ENCODE data around the gene ANKRD10.
"Not testable (repeated sequence)": the region's sequence is repeated elsewhere in the genome, so short reads cannot be mapped to it uniquely, and the experiment has no call there.

The ANKRD10 gene

GRCh38 chr13:110869231-110869804 is 45.6 kb downstream of the ANKRD10 start:
- no peak for DNase-seq (ENCODE audit: low read depth in 2 of 2, low spot score in 1 of 2)

GRCh38 chr13:110868720-110869119 is 46.1 kb downstream of the ANKRD10 start:
- DNase-seq (ENCODE audit: low read depth in 2 of 2, low spot score in 1 of 2) = no peak

- DNase-seq (ENCODE audit: low read depth in 2 of 2, low spot score in 1 of 2) = no peak
Observed at GRCh38 chr13:110867380-110867779, 47.5 kb downstream of the ANKRD10 start.

GRCh38 chr13:110866491-110867170 is 48.2 kb downstream of the ANKRD10 start:
- no peak for DNase-seq (ENCODE audit: low read depth in 2 of 2, low spot score in 1 of 2)

GRCh38 chr13:110863685-110864084 is 51.2 kb downstream of the ANKRD10 start:
- no peak for DNase-seq (ENCODE audit: low read depth in 2 of 2, low spot score in 1 of 2)

- no peak for DNase-seq (ENCODE audit: low read depth in 2 of 2, low spot score in 1 of 2)
Observed at GRCh38 chr13:110860983-110861382, 53.9 kb downstream of the ANKRD10 start.

- no peak for DNase-seq (ENCODE audit: low read depth in 2 of 2, low spot score in 1 of 2)
Observed at GRCh38 chr13:110856942-110857835, 57.7 kb downstream of the ANKRD10 start.

- no peak for DNase-seq (ENCODE audit: low read depth in 2 of 2, low spot score in 1 of 2)
Observed at GRCh38 chr13:110855363-110855762, 59.5 kb downstream of the ANKRD10 start.

GRCh38 chr13:110854866-110855265 is 60.0 kb downstream of the ANKRD10 start:
- DNase-seq (ENCODE audit: low read depth in 2 of 2, low spot score in 1 of 2) = no peak

GRCh38 chr13:110853235-110853721 is 61.6 kb downstream of the ANKRD10 start:
- no peak for DNase-seq (ENCODE audit: low read depth in 2 of 2, low spot score in 1 of 2)

- DNase-seq (ENCODE audit: low read depth in 2 of 2, low spot score in 1 of 2) = no peak
Observed at GRCh38 chr13:110850840-110851239, 64.0 kb downstream of the ANKRD10 start.

GRCh38 chr13:110850006-110850405 is 64.9 kb downstream of the ANKRD10 start:
- DNase-seq (ENCODE audit: low read depth in 2 of 2, low spot score in 1 of 2) = no peak

GRCh38 chr13:110845520-110845919 is 69.3 kb downstream of the ANKRD10 start:
- no peak for DNase-seq (ENCODE audit: low read depth in 2 of 2, low spot score in 1 of 2)

- no peak for DNase-seq (ENCODE audit: low read depth in 2 of 2, low spot score in 1 of 2)
Observed at GRCh38 chr13:110841846-110842245, 73.0 kb downstream of the ANKRD10 start.

GRCh38 chr13:110841406-110841805 is 73.5 kb downstream of the ANKRD10 start:
- no peak for DNase-seq (ENCODE audit: low read depth in 2 of 2, low spot score in 1 of 2)

GRCh38 chr13:110838867-110839538 is 75.9 kb downstream of the ANKRD10 start:
- DNase-seq (ENCODE audit: low read depth in 2 of 2, low spot score in 1 of 2) = no peak

- DNase-seq (ENCODE audit: low read depth in 2 of 2, low spot score in 1 of 2) = no peak
Observed at GRCh38 chr13:110838116-110838515, 76.8 kb downstream of the ANKRD10 start.

- DNase-seq (ENCODE audit: low read depth in 2 of 2, low spot score in 1 of 2) = not testable (repeated sequence)
Observed at GRCh38 chr13:110837397-110838061, 77.3 kb downstream of the ANKRD10 start.

- no peak for DNase-seq (ENCODE audit: low read depth in 2 of 2, low spot score in 1 of 2)
Observed at GRCh38 chr13:110836605-110836903, 78.3 kb downstream of the ANKRD10 start.

GRCh38 chr13:110835721-110836604 is 78.9 kb downstream of the ANKRD10 start:
- no peak for DNase-seq (ENCODE audit: low read depth in 2 of 2, low spot score in 1 of 2)

Measured in stimulated activated CD8-positive, alpha-beta memory T cell treated with anti-CD3 and anti-CD28 coated beads, Interleukin-4, amount 100 ng/mL, for 1 hour (primary cell).